NCI-H187 treated with DMSO at 0.1 percent for 48 hours (cell line): Measurements from ENCODE around the gene ELL.

Source experiments
- DNase-seq: peaks from one replicate; lab custom pipeline; 2025; lab: John Stamatoyannopoulos, UW

The ELL gene

GRCh38 chr19:18433735-18434398 is 88.0 kb downstream of the ELL start:
- no peak for DNase-seq

- DNase-seq: no peak
These were observed 88.7 kb downstream of the ELL start for GRCh38 chr19:18433015-18433691.

GRCh38 chr19:18432275-18433014 is 89.4 kb downstream of the ELL start:
- DNase-seq: no peak

GRCh38 chr19:18431351-18432197 is 90.3 kb downstream of the ELL start:
- no peak for DNase-seq

GRCh38 chr19:18430417-18431144 is 91.3 kb downstream of the ELL start:
- no peak for DNase-seq

GRCh38 chr19:18429717-18430416 is 92.0 kb downstream of the ELL start:
- DNase-seq: no peak

GRCh38 chr19:18428787-18429674 is 92.8 kb downstream of the ELL start:
- DNase-seq: no peak

GRCh38 chr19:18428173-18428786 is 93.6 kb downstream of the ELL start:
- DNase-seq: no peak

GRCh38 chr19:18427743-18428113 is 94.1 kb downstream of the ELL start:
- DNase-seq: no peak

- DNase-seq: no peak
These were observed 94.7 kb downstream of the ELL start for GRCh38 chr19:18427080-18427742.

- DNase-seq: no peak
These were observed 95.5 kb downstream of the ELL start for GRCh38 chr19:18426416-18426767.

GRCh38 chr19:18425515-18426415 is 96.1 kb downstream of the ELL start:
- no peak for DNase-seq

GRCh38 chr19:18424890-18425514 is 96.9 kb downstream of the ELL start:
- DNase-seq: no peak

- no peak for DNase-seq
These were observed 97.6 kb downstream of the ELL start for GRCh38 chr19:18424122-18424889.

- DNase-seq: no peak
These were observed 98.4 kb downstream of the ELL start for GRCh38 chr19:18423258-18424020.
